ENCODE data around the gene SPDEF. TPM values are rescaled to one million over a fixed set of nuclear protein-coding genes. Genes with fewer than 3 reads are reported as not detected.

The SPDEF gene
- total RNA-seq, 1 donor from 2014 or later = not detected

DNA sequence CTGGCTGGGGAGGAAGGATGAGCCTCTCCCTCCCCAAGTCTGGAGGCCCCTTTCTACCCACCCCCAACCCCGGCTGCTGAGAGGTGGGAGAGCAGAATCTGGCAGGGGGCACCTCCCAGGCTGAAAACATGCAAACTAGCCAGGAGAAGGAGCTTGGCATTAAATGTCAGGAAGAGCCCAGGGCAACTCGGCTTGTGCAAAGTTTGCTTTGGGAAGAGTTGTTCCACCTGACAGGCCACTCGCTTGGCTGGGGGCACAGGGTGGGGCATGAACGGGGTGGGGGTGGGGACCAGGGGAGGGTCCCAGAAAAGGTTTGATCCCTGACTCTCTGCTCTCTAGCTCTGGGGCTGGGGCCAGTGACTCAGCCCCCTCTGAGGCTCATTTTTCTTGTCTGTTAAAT, 3.0 kb downstream of the SPDEF start:
- Histone ChIP-seq H3K9me3 (no peaks in the 10 kb centered on the region), H3K36me3 (no peaks in the 10 kb centered on the region), H3K27me3 (no peaks in the 10 kb centered on the region), H3K27ac (no peak overlapping the region), H3K4me3 (no peak overlapping the region), H3K4me1 (no peaks in the 10 kb centered on the region)
- intact Hi-C loops (cut with DNase I) = no loop called here
- TF ChIP-seq, protein P1, sequence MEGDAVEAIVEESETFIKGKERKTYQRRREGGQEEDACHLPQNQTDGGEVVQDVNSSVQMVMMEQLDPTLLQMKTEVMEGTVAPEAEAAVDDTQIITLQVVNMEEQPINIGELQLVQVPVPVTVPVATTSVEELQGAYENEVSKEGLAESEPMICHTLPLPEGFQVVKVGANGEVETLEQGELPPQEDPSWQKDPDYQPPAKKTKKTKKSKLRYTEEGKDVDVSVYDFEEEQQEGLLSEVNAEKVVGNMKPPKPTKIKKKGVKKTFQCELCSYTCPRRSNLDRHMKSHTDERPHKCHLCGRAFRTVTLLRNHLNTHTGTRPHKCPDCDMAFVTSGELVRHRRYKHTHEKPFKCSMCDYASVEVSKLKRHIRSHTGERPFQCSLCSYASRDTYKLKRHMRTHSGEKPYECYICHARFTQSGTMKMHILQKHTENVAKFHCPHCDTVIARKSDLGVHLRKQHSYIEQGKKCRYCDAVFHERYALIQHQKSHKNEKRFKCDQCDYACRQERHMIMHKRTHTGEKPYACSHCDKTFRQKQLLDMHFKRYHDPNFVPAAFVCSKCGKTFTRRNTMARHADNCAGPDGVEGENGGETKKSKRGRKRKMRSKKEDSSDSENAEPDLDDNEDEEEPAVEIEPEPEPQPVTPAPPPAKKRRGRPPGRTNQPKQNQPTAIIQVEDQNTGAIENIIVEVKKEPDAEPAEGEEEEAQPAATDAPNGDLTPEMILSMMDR (IDR thresholded peaks at IDR 0.05) = no peak
- no peak for TF ChIP-seq POLR2AphosphoS5 (IDR thresholded peaks at IDR 0.05; ENCODE audit: insufficient read depth in 1 of 2, low read depth in 1 of 2)
- no peak for TF ChIP-seq POLR2A (IDR thresholded peaks at IDR 0.05)
- no peak for DNase-seq (ENCODE audit: extremely low spot score in 2 of 2)

DNA sequence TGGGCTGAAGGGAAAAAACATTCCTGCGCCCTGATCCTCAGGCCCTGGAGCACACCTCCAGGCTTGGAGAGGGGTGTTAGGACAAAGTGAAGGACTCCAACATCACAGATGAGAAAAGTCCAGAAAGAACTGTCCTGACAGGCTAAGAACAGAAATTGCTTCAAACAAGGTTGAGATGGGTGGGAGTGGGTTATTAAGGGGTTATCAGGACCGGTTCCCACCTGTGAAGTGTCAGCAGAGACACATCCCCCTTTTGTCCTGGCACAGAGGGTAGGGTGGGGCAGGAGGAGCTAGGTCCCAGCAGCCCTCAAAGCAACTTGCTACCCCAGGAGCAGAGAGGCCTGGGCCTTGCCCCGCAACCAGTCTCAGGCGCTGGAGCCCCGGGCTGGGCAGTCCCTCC, 3.5 kb downstream of the SPDEF start:
- no peak overlapping the region for H3K27ac ChIP-seq
- H3K4me1 ChIP-seq = no peaks in the 10 kb centered on the region

DNA sequence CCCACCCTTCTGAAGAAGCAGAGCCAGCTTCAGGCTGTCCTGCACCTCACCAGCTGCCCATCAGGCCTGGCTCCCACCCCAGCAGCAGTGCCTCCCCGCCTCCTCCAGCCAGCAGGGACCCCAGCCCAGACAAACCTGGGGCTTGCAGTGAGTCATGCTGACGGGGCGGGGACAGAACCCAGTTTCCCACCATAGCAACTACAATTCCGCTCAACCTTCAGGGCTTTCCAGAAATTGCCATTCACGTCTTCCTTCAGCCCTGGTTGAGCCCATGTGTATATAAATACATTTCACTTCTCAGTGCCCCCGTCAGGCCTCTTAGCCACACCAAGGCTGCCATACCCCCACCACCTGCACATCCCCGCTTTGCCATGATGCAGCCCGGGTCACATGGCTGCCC, 4.4 kb downstream of the SPDEF start:
- intact Hi-C loops (cut with DNase I) = no loop called here
- no peak overlapping the region for H3K4me3 ChIP-seq
- H3K9me3 ChIP-seq = no peaks in the 10 kb centered on the region
- no peak overlapping the region for H3K27ac ChIP-seq
- DNase-seq (ENCODE audit: extremely low spot score in 2 of 2) = no peak
- no peak for TF ChIP-seq POLR2A (IDR thresholded peaks at IDR 0.05)
- no peak for TF ChIP-seq POLR2AphosphoS5 (IDR thresholded peaks at IDR 0.05; ENCODE audit: insufficient read depth in 1 of 2, low read depth in 1 of 2)
- TF ChIP-seq, protein P1 (IDR thresholded peaks at IDR 0.05) = no peak
- no peaks in the 10 kb centered on the region for H3K36me3 ChIP-seq
- H3K4me1 ChIP-seq = peaks cover 7% of the 10 kb centered on the region
- H3K27me3 ChIP-seq = no peaks in the 10 kb centered on the region

More for the DNA sequence above, 3.5 kb downstream of the SPDEF start:
- H3K27me3 ChIP-seq = no peaks in the 10 kb centered on the region
- no peak for DNase-seq (ENCODE audit: extremely low spot score in 2 of 2)
- H3K9me3 ChIP-seq = no peaks in the 10 kb centered on the region
- no peak overlapping the region for H3K4me3 ChIP-seq
- TF ChIP-seq, protein P1 (IDR thresholded peaks at IDR 0.05) = no peak
- TF ChIP-seq POLR2A (IDR thresholded peaks at IDR 0.05) (no peak), POLR2AphosphoS5 (IDR thresholded peaks at IDR 0.05; ENCODE audit: insufficient read depth in 1 of 2, low read depth in 1 of 2) (no peak)
- intact Hi-C loops (cut with DNase I) = no loop called here
- no peaks in the 10 kb centered on the region for H3K36me3 ChIP-seq

GRCh38 chr6:34549804-34550202, 6.3 kb downstream of the SPDEF start:
- TF ChIP-seq POLR2AphosphoS5 (IDR thresholded peaks at IDR 0.05; ENCODE audit: insufficient read depth in 1 of 2, low read depth in 1 of 2) (no peak), POLR2A (IDR thresholded peaks at IDR 0.05) (no peak)
- TF ChIP-seq, protein P1 (IDR thresholded peaks at IDR 0.05) = no peak
- intact Hi-C loops (cut with DNase I) = no loop called here
- Histone ChIP-seq H3K4me3 (no peak overlapping the region), H3K36me3 (no peaks in the 10 kb centered on the region), H3K27me3 (no peaks in the 10 kb centered on the region), H3K9me3 (no peaks in the 10 kb centered on the region), H3K4me1 (peaks cover 13% of the 10 kb centered on the region), H3K27ac (no peak overlapping the region)
- DNase-seq (ENCODE audit: extremely low spot score in 2 of 2) = no peak

DNA sequence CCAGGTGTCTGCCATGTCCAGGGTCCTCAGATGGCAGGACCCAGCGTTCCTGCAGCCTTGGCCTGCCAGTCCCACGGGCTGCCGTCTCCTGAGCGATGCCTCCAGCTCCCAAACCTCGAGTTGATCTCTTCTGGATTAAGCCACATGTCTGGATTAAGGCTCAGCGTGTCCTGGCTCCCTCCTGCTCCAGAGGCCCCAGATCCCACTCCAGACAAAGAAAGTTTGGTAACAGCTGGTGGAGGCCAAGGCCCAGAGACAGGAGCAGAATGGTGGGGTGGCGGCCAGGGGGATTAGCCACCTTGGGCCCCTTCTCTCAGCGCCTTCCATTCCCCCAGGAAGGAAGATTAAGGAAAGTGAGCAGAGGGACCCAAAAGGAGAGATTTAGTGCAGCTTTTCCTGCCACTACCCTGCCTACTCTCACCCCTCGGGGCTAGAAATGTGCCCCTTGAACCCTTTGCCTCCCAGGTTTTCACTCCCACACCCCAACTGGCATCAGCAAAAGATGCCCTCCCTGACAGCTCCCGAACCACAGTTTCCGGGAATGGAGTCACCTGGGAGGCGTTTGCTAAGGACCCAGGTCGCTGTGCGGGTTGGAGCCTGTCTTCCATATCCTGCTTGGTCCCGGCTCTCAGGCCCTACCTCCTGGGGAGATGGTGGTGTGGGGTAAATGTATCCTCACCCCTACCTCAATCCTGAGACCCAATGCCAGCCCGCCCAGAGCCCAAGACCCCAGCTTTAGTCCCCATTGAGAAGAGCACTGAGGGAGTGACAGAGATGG, 6.9 kb downstream of the SPDEF start:
- no peak for DNase-seq (ENCODE audit: extremely low spot score in 2 of 2)
- Histone ChIP-seq H3K9me3 (no peaks in the 10 kb centered on the region), H3K4me1 (peaks cover 13% of the 10 kb centered on the region), H3K27me3 (no peaks in the 10 kb centered on the region), H3K4me3 (no peak overlapping the region), H3K27ac (no peak overlapping the region), H3K36me3 (no peaks in the 10 kb centered on the region)
- TF ChIP-seq POLR2AphosphoS5 (IDR thresholded peaks at IDR 0.05; ENCODE audit: insufficient read depth in 1 of 2, low read depth in 1 of 2) (no peak), POLR2A (IDR thresholded peaks at IDR 0.05) (no peak)
- intact Hi-C loops (cut with DNase I) = no loop called here

Measured in vagina (tissue), 2 donors.